Loucy (cell line): ENCODE results near the gene IPO5.

Experiments
- H2AFZ ChIP-seq: fragments of 200-600 bp; sonication (generic); 2 replicates; pipeline ENCODE4 v1.6.0; 2016; ENCODE audit warnings: antibody characterized with exemption, mild to moderate bottlenecking, low read length, moderate library complexity
- H3F3A ChIP-seq: fragments of 200-600 bp; 2 replicates; pipeline ENCODE4 v1.6.0; 2016; ENCODE audit warnings: antibody characterized with exemption, low read depth, mild to moderate bottlenecking
- H3K27me3 ChIP-seq: fragments of 200-600 bp; sonication (generic); 2 replicates; pipeline ENCODE4 v1.6.1; 2014; ENCODE audit warnings: low read length, mild to moderate bottlenecking; ENCODE audit not compliant: insufficient read depth, poor library complexity, severe bottlenecking
- H3K36me3 ChIP-seq: fragments of 200-600 bp; sonication (generic); 2 replicates; pipeline ENCODE4 v1.6.1; 2016; ENCODE audit warnings: low read length; ENCODE audit not compliant: insufficient read depth
- H3K4me1 ChIP-seq: fragments of 200-600 bp; sonication (generic); 2 replicates; pipeline ENCODE4 v1.5.1; 2014; ENCODE audit warnings: low read length, mild to moderate bottlenecking; ENCODE audit not compliant: insufficient read depth, poor library complexity, severe bottlenecking
- H3K4me2 ChIP-seq: fragments of 200-600 bp; sonication (generic); 2 replicates; pipeline ENCODE4 v1.6.0; 2014; ENCODE audit warnings: antibody characterized with exemption, low read length, low read depth, mild to moderate bottlenecking; ENCODE audit not compliant: poor library complexity, severe bottlenecking
- H3K4me3 ChIP-seq: fragments of 200-600 bp; sonication (generic); 2 replicates; pipeline ENCODE4 v1.5.1; 2014; ENCODE audit warnings: low read length, mild to moderate bottlenecking, mixed read lengths; ENCODE audit not compliant: poor library complexity, severe bottlenecking
- H3K79me2 ChIP-seq: fragments of 200-600 bp; sonication (generic); 2 replicates; pipeline ENCODE4 v1.6.1; 2014; ENCODE audit warnings: low read length; ENCODE audit not compliant: insufficient read depth
- H3K9ac ChIP-seq: fragments of 200-600 bp; sonication (generic); 2 replicates; pipeline ENCODE4 v1.6.0; 2014; ENCODE audit warnings: mild to moderate bottlenecking, low read depth, low read length, moderate library complexity; ENCODE audit not compliant: poor library complexity, severe bottlenecking
- H3K9me2 ChIP-seq: fragments of 200-600 bp; sonication (generic); replicated peaks from 2 replicates; pipeline ENCODE4 v1.6.1; 2016; ENCODE audit warnings: low read depth, low read length, mixed read lengths
- H3K9me3 ChIP-seq: fragments of 200-600 bp; sonication (generic); 2 replicates; pipeline ENCODE4 v1.6.1; 2014; ENCODE audit warnings: mild to moderate bottlenecking, antibody characterized with exemption, low read length, low read depth; ENCODE audit not compliant: insufficient read depth
- H4K20me1 ChIP-seq: fragments of 200-600 bp; sonication (generic); 2 replicates; pipeline ENCODE4 v1.6.0; 2014; ENCODE audit warnings: antibody characterized with exemption, low read length, mild to moderate bottlenecking; ENCODE audit not compliant: insufficient read depth, poor library complexity, severe bottlenecking
- EZH2phosphoT487 ChIP-seq: fragments of 200-600 bp; IDR thresholded peaks from 2 replicates; pipeline ENCODE4 v1.6.1; 2018; ENCODE audit warnings: antibody characterized with exemption, mild to moderate bottlenecking, moderate library complexity, borderline replicate concordance
- TF ChIP-seq, protein P1 (sequence below): fragments of 200-600 bp; sonication (generic); conservative IDR thresholded peaks from 2 replicates; pipeline ENCODE4 v1.5.1; 2014; ENCODE audit warnings: mild to moderate bottlenecking, antibody characterized with exemption, low read length

The IPO5 gene

DNA sequence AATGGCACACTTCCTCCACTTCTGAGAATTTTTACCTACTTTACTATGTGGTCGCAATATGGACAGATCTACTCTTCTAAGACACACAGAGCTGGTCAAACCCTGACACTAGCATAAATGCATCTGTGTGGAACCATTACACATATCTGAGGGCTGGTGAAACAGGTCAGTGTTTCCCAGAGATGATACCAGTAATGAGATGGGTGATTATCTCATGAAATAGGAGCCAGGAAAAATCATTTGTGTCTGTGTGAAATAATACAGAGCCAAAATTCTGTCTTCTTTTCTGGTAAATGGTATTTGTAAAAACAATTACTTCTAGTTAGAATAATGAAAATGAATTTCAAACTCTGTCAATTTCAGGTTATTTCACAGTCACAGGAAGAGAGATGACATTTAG is 117.8 kb downstream of the IPO5 start:
- Histone ChIP-seq H3K36me3 (no peaks in the 10 kb centered on the region), H2AFZ (no peak overlapping the region), H3K4me1 (no peaks in the 10 kb centered on the region), H3K9me3 (no peaks in the 10 kb centered on the region), H3K4me2 (no peak overlapping the region), H3K9me2 (no peaks in the 10 kb centered on the region), H3K79me2 (no peaks in the 10 kb centered on the region), H3K9ac (no peak overlapping the region), H4K20me1 (no peaks in the 10 kb centered on the region), H3K4me3 (no peak overlapping the region), H3F3A (no peaks in the 10 kb centered on the region), H3K27me3 (no peaks in the 10 kb centered on the region)
- TF ChIP-seq, protein P1, sequence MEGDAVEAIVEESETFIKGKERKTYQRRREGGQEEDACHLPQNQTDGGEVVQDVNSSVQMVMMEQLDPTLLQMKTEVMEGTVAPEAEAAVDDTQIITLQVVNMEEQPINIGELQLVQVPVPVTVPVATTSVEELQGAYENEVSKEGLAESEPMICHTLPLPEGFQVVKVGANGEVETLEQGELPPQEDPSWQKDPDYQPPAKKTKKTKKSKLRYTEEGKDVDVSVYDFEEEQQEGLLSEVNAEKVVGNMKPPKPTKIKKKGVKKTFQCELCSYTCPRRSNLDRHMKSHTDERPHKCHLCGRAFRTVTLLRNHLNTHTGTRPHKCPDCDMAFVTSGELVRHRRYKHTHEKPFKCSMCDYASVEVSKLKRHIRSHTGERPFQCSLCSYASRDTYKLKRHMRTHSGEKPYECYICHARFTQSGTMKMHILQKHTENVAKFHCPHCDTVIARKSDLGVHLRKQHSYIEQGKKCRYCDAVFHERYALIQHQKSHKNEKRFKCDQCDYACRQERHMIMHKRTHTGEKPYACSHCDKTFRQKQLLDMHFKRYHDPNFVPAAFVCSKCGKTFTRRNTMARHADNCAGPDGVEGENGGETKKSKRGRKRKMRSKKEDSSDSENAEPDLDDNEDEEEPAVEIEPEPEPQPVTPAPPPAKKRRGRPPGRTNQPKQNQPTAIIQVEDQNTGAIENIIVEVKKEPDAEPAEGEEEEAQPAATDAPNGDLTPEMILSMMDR, result no peak
- TF ChIP-seq EZH2phosphoT487, result no peak

DNA sequence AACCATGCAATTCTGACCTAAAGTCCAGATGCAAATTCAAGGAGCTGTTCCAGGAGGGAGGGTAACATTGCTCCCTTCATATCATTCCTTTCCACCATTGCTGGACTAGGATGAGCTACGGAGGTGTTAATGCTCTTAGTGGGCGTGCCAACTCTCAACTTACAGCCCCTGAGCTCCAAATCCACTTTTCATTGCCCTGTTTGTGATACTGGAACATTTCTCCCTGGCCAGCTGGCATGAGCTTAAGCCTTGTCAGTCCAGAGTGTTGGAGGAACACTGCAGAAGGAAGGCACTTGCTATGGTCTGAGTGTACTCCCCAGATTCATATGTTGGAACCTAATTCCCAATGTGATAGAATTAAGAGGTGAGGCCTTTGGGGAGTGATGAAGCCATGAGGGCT is 119.0 kb downstream of the IPO5 start:
- H3K9ac ChIP-seq, result no peak overlapping the region
- H3F3A ChIP-seq, result no peaks in the 10 kb centered on the region
- H3K36me3 ChIP-seq, result no peaks in the 10 kb centered on the region
- no peak overlapping the region for H3K4me2 ChIP-seq
- no peaks in the 10 kb centered on the region for H3K4me1 ChIP-seq
- H3K27me3 ChIP-seq, result no peaks in the 10 kb centered on the region
- H2AFZ ChIP-seq, result no peak overlapping the region
- TF ChIP-seq, protein P1, result no peak
- TF ChIP-seq EZH2phosphoT487, result no peak
- H3K9me2 ChIP-seq, result no peaks in the 10 kb centered on the region
- H3K4me3 ChIP-seq, result no peak overlapping the region
- H4K20me1 ChIP-seq, result no peaks in the 10 kb centered on the region
- no peaks in the 10 kb centered on the region for H3K9me3 ChIP-seq
- H3K79me2 ChIP-seq, result no peaks in the 10 kb centered on the region
